SK-N-MC (cell line): ENCODE data around the gene RHBDD2.

Experiments used
- EZH2 ChIP-seq: fragments of 200-600 bp; sonication (generic); IDR thresholded peaks from one replicate; pipeline ENCODE4 v1.6.1; 2017; ENCODE audit warnings: antibody characterized with exemption
- FOXP2 ChIP-seq: optimal IDR thresholded peaks from 2 replicates; pipeline ENCODE3; 2011; ENCODE audit warnings: mild to moderate bottlenecking, moderate library complexity; ENCODE audit not compliant: insufficient read depth; ENCODE audit errors: extremely low read length, control extremely low read depth
- POLR2AphosphoS5 ChIP-seq: IDR thresholded peaks from 2 replicates; pipeline ENCODE4 v1.6.1; 2012; ENCODE audit warnings: mild to moderate bottlenecking, low read depth, low read length, borderline replicate concordance

DNA sequence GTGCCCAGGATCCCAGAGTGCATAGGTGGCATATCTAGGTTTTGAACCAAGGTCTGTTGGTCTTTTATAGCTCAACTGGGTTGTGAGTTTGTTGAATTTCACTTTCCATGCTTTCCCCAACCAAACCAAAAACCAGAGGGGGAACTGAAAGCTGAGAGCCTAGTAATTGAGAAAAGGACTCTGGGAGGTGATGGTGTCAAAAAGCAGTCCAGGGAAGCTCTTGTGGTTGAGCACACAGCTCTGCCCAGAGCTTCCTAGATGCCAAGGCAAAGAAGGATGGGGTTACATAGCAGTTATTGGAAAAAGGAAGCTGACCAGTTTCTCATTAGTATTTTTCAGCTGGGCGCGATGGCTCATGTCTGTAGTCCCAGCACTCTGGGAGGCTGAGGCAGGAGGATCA is 46.1 kb downstream of the RHBDD2 start:
- no peak for TF ChIP-seq EZH2
- TF ChIP-seq POLR2AphosphoS5 = no peak
- TF ChIP-seq FOXP2 = no peak
